ENCODE measurements around the gene RSPO3. TPM values are rescaled to one million over a fixed set of nuclear protein-coding genes. Genes with fewer than 3 reads are reported as not detected.

Gene RSPO3
- total and polyA plus RNA-seq, 2 of the 13 experiments (the other 11 are each of a cell fraction or from before 2014, with no cell fraction given), result not detected

DNA sequence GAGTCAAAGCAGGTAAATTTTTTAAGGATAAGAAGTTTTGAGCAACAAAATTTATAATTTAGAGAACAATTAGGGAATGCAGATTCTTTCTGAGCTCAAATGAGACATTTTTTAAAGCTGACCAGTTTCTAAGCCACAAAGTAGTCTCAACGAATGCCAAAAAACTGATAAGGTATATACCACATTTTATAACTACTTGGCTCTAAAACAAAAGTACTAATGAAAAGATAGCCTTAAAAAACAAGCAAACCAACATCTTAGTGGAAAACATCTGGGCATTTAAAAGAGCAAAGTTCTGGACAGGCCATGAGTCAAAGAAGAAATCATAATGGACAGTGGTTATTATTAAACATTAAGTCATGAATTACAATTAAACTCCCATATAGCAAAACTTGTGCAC, 125.0 kb downstream of the RSPO3 start:
- Histone ChIP-seq H3K9ac (ENCODE audit: insufficient read depth, low read depth, low read length) (no peak overlapping the region), H3K4me3 (replicated peaks in 1 of 3; ENCODE audit: insufficient read depth in 1 of 3, low read depth in 2 of 3, low read length in 3 of 3) (no peak overlapping the region), H3K9me3 (ENCODE audit: low read length) (no peaks in the 10 kb centered on the region), H3K4me1 (ENCODE audit: insufficient read depth, low read length) (no peaks in the 10 kb centered on the region), H3K27me3 (ENCODE audit: control insufficient read depth in 1 of 2, insufficient read depth in 2 of 2, low read length in 2 of 2) (no peaks in the 10 kb centered on the region), H3K36me3 (replicated peaks in 1 of 2; ENCODE audit: control insufficient read depth in 1 of 2, insufficient read depth in 2 of 2, low read length in 2 of 2) (no peaks in the 10 kb centered on the region), H3K4me2 (ENCODE audit: low read depth, low read length) (no peak overlapping the region), H3K79me2 (ENCODE audit: insufficient read depth, low read length) (no peaks in the 10 kb centered on the region), H2AFZ (ENCODE audit: low read length) (no peak overlapping the region), H3K27ac (ENCODE audit: extremely low read length, insufficient read depth, low read length) (no peak overlapping the region), H4K20me1 (ENCODE audit: insufficient read depth, low read length) (no peaks in the 10 kb centered on the region)
- BruUV-seq (replicated peaks), result no TSS peak
- ATAC-seq (no peak), FAIRE-seq (no peak), DNase-seq (ENCODE audit: low spot score) (no peak)
- in situ Hi-C loops (cut with HindIII; ENCODE audit: extremely low pct_ligation_motif_present, low pct_unique_long_range_greater_than_20kb), result no loop called here
- WGBS (ENCODE audit: low lambda C conversion rate), result 14% methylated on average over 1 of the region's 1 CpG
- intact Hi-C loops (cut with micrococcal nuclease; ENCODE audit: unreplicated experiment), result no loop called here
- ChIA-PET CTCF (ENCODE audit: low intra/inter-chr PET ratio, low total read pairs) (no interaction called here), POLR2A (no interaction called here)
- TF ChIP-seq REXO4 (CRISPR knock-in tag; IDR thresholded peaks at IDR 0.05; ENCODE audit: borderline replicate concordance) (no peak), ATF1 (CRISPR knock-in tag; IDR thresholded peaks at IDR 0.05) (no peak), DNMT3B (CRISPR knock-in tag; conservative IDR thresholded peaks at IDR 0.05) (no peak), NCOA5 (CRISPR knock-in tag; IDR thresholded peaks at IDR 0.05) (no peak), ZNF891 (CRISPR knock-in tag; IDR thresholded peaks at IDR 0.05) (no peak), TCF12 (IDR thresholded peaks at IDR 0.05) (no peak), TCF12 (CRISPR knock-in tag; IDR thresholded peaks at IDR 0.05) (no peak), EP300 (IDR thresholded peaks at IDR 0.05; ENCODE audit: low read depth in 2 of 2, low read length in 2 of 2) (no peak), EP300 (CRISPR knock-in tag; IDR thresholded peaks at IDR 0.05; ENCODE audit: borderline replicate concordance) (no peak), ZFP62 (CRISPR knock-in tag; IDR thresholded peaks at IDR 0.05) (no peak), ZNF7 (CRISPR knock-in tag; IDR thresholded peaks at IDR 0.05) (no peak), NFIC (IDR thresholded peaks at IDR 0.05; ENCODE audit: low read length) (no peak), HMG20A (CRISPR knock-in tag; IDR thresholded peaks at IDR 0.05; ENCODE audit: borderline replicate concordance) (no peak), ZNF788 (CRISPR knock-in tag; IDR thresholded peaks at IDR 0.05; ENCODE audit: borderline replicate concordance) (no peak), FOXJ3 (CRISPR knock-in tag; IDR thresholded peaks at IDR 0.05; ENCODE audit: borderline replicate concordance) (no peak)
- TF ChIP-seq, protein P1, sequence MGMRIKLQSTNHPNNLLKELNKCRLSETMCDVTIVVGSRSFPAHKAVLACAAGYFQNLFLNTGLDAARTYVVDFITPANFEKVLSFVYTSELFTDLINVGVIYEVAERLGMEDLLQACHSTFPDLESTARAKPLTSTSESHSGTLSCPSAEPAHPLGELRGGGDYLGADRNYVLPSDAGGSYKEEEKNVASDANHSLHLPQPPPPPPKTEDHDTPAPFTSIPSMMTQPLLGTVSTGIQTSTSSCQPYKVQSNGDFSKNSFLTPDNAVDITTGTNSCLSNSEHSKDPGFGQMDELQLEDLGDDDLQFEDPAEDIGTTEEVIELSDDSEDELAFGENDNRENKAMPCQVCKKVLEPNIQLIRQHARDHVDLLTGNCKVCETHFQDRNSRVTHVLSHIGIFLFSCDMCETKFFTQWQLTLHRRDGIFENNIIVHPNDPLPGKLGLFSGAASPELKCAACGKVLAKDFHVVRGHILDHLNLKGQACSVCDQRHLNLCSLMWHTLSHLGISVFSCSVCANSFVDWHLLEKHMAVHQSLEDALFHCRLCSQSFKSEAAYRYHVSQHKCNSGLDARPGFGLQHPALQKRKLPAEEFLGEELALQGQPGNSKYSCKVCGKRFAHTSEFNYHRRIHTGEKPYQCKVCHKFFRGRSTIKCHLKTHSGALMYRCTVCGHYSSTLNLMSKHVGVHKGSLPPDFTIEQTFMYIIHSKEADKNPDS (CRISPR knock-in tag; IDR thresholded peaks at IDR 0.05), result no peak
- TF ChIP-seq, protein P2, sequence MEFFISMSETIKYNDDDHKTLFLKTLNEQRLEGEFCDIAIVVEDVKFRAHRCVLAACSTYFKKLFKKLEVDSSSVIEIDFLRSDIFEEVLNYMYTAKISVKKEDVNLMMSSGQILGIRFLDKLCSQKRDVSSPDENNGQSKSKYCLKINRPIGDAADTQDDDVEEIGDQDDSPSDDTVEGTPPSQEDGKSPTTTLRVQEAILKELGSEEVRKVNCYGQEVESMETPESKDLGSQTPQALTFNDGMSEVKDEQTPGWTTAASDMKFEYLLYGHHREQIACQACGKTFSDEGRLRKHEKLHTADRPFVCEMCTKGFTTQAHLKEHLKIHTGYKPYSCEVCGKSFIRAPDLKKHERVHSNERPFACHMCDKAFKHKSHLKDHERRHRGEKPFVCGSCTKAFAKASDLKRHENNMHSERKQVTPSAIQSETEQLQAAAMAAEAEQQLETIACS (CRISPR knock-in tag; IDR thresholded peaks at IDR 0.05), result no peak

All from HepG2 (cell line).